Breast epithelium (tissue), 4 donors: Measurements from ENCODE around the gene SERPINB6. TPM values are rescaled to one million over a fixed set of nuclear protein-coding genes. Genes with fewer than 3 reads are reported as not detected.

ENCODE experiments used
- DNase-seq, 2 donors: peaks; one replicate each; pipeline ENCODE4 v3.0.0-alpha.2; 2019; ENCODE audit warnings: low spot score in 2 of 2
- H3K27ac ChIP-seq, 2 donors: fragments of 200-600 bp; sonication (generic) in 1 of 2; one replicate each; pipeline ENCODE4 v1.5.1; 2016 to 2019; ENCODE audit warnings: mild to moderate bottlenecking in 1 of 2
- H3K27me3 ChIP-seq, 2 donors: fragments of 200-600 bp; sonication (generic) in 1 of 2; one replicate each; pipeline versions ENCODE4 v1.5.1 to v1.6.0; 2017 to 2019; ENCODE audit warnings: control low read depth in 1 of 2, mild to moderate bottlenecking in 1 of 2
- H3K36me3 ChIP-seq: fragments of 200-600 bp; one replicate; pipeline ENCODE4 v1.5.1; 2019
- H3K4me1 ChIP-seq, 2 donors: fragments of 200-600 bp; sonication (generic); one replicate each; pipeline ENCODE4 v1.5.1; 2016 to 2019; ENCODE audit warnings: control low read depth in 1 of 2
- H3K4me3 ChIP-seq, 3 donors: fragments of 200-600 bp; sonication (generic); 1 replicate in 2 of 3; 2 replicates in 1 of 3; pipeline ENCODE4 v1.5.1; 2016 to 2019; ENCODE audit warnings: mild to moderate bottlenecking in 3 of 3, moderate library complexity in 2 of 3
- H3K9me3 ChIP-seq, 2 donors: fragments of 200-600 bp; sonication (generic) in 1 of 2; one replicate each; pipeline ENCODE4 v1.5.1; 2016 to 2019; ENCODE audit warnings: control low read depth in 1 of 2
- CTCF ChIP-seq, 3 donors: fragments of 450-650 bp; IDR thresholded peaks; one replicate each; pipeline ENCODE4 v1.5.1; 2016 to 2017; ENCODE audit warnings: antibody characterized with exemption in 3 of 3, mild to moderate bottlenecking in 3 of 3, moderate library complexity in 3 of 3
- POLR2A ChIP-seq: fragments of 450-650 bp; IDR thresholded peaks from one replicate; pipeline ENCODE4 v1.6.1; 2016; ENCODE audit warnings: antibody characterized with exemption, mild to moderate bottlenecking, moderate library complexity
- POLR2AphosphoS5 ChIP-seq, 3 donors: sonication (generic); formaldehyde crosslinking; IDR thresholded peaks; one replicate each; pipeline ENCODE4 v1.6.1; 2017; ENCODE audit warnings: antibody characterized with exemption in 3 of 3
- intact Hi-C: fragments of 100-400 bp; cut with DNase I; formaldehyde crosslinking; loops from one replicate; pipeline ENCODE4 v1.15.1; 2023; ENCODE audit warnings: low total_unique reads
- total RNA-seq, 3 donors: library from RNA; depleted of rRNA; stranded (reverse); fragments of >200 nt; gene quantifications; one replicate each; pipeline ENCODE4 v1.1.0, GENCODE V29; 2016

Gene SERPINB6
- total RNA-seq = 100 to 1,000 TPM; 100 to 146 (median 137) TPM

- peak; percentile 73 to 77 for DNase-seq
- no peaks in the 10 kb centered on the region for H3K36me3 ChIP-seq
- peak within 1 kb of the TSS; percentile 98 to 100 for H3K27ac ChIP-seq
- H3K4me1 ChIP-seq = no peaks in the 10 kb centered on the region
- H3K9me3 ChIP-seq = no peaks in the 10 kb centered on the region
- peak within 1 kb of the TSS; percentile 72 to 90 (median 81) for H3K4me3 ChIP-seq
- H3K27me3 ChIP-seq = no peaks in the 10 kb centered on the region
- no peak for TF ChIP-seq CTCF (IDR thresholded peaks at IDR 0.05)
- TF ChIP-seq POLR2AphosphoS5 (IDR thresholded peaks at IDR 0.05) = peak; percentile 52 to 62 (median 56)
- TF ChIP-seq POLR2A = peak; percentile 35
- intact Hi-C loops = loop anchor here (2.0 kb wide), 1 partner anchor 71 kb away; no protein-coding TSS in a partner anchor
Observed at GRCh38 chr6:2971420-2972218, at the start of gene SERPINB6. Gene SERPINB6, minus strand, starts transcription at chr6:2971567. Its CDS starts 12,235 bp downstream, at chr6:2959332.

- Histone ChIP-seq H3K4me3 (no peak overlapping the region), H3K9me3 (no peaks in the 10 kb centered on the region), H3K4me1 (no peaks in the 10 kb centered on the region), H3K27me3 (no peaks in the 10 kb centered on the region), H3K36me3 (no peaks in the 10 kb centered on the region), H3K27ac (no peak overlapping the region)
- DNase-seq = no peak
- intact Hi-C loops = no loop called here
- TF ChIP-seq POLR2AphosphoS5 (IDR thresholded peaks at IDR 0.05) (no peak), POLR2A (no peak), CTCF (IDR thresholded peaks at IDR 0.05) (no peak)
Observed at GRCh38 chr6:3019749-3020320, 48.5 kb upstream of the SERPINB6 start.

- no peaks in the 10 kb centered on the region for H3K36me3 ChIP-seq
- H3K27me3 ChIP-seq = no peaks in the 10 kb centered on the region
- intact Hi-C loops = no loop called here
- H3K9me3 ChIP-seq = no peaks in the 10 kb centered on the region
- DNase-seq = no peak
- H3K27ac ChIP-seq = no peak overlapping the region
- no peaks in the 10 kb centered on the region for H3K4me1 ChIP-seq
- no peak overlapping the region for H3K4me3 ChIP-seq
- TF ChIP-seq POLR2A = no peak
- TF ChIP-seq POLR2AphosphoS5 (IDR thresholded peaks at IDR 0.05) = no peak
- TF ChIP-seq CTCF (IDR thresholded peaks at IDR 0.05) = no peak
Observed at GRCh38 chr6:3019065-3019464, 47.7 kb upstream of the SERPINB6 start.

- no peak for DNase-seq
- no peaks in the 10 kb centered on the region for H3K27me3 ChIP-seq
- no peaks in the 10 kb centered on the region for H3K9me3 ChIP-seq
- no peak overlapping the region for H3K27ac ChIP-seq
- TF ChIP-seq POLR2A = no peak
- no peak for TF ChIP-seq POLR2AphosphoS5 (IDR thresholded peaks at IDR 0.05)
- TF ChIP-seq CTCF (IDR thresholded peaks at IDR 0.05) = no peak
- intact Hi-C loops = no loop called here
- no peak overlapping the region for H3K4me3 ChIP-seq
- no peaks in the 10 kb centered on the region for H3K4me1 ChIP-seq
- H3K36me3 ChIP-seq = no peaks in the 10 kb centered on the region
Observed at GRCh38 chr6:3017304-3017703, 45.9 kb upstream of the SERPINB6 start.
